ENCODE data around the gene RAB37.

RAB37 gene

GRCh38 chr17:74712756-74713155, 24.3 kb upstream of the RAB37 start, which contains the start of gene CD300LF:
Gene CD300LF, minus strand, starts transcription at chr17:74712923. Its CDS starts 57 bp downstream, at chr17:74712866.
- H3K27ac ChIP-seq = no peak within 1 kb of the TSS
- TF ChIP-seq CTCF (IDR thresholded peaks at IDR 0.05) (no peak), ZFX (IDR thresholded peaks at IDR 0.05; ENCODE audit: borderline replicate concordance) (no peak)

GRCh38 chr17:74713171-74713755, 23.8 kb upstream of the RAB37 start:
- no peak for TF ChIP-seq CTCF (IDR thresholded peaks at IDR 0.05)
- no peak for TF ChIP-seq ZFX (IDR thresholded peaks at IDR 0.05; ENCODE audit: borderline replicate concordance)
- H3K27ac ChIP-seq = no peak overlapping the region

- no peak overlapping the region for H3K27ac ChIP-seq
These were observed 21.9 kb upstream of the RAB37 start for GRCh38 chr17:74715144-74715543.

GRCh38 chr17:74720506-74720905, 16.6 kb upstream of the RAB37 start:
- H3K27ac ChIP-seq = no peak overlapping the region
- no peak for TF ChIP-seq ZFX (IDR thresholded peaks at IDR 0.05; ENCODE audit: borderline replicate concordance)
- TF ChIP-seq CTCF (IDR thresholded peaks at IDR 0.05) = no peak

More at GRCh38 chr17:74715144-74715543, 21.9 kb upstream of the RAB37 start:
- TF ChIP-seq ZFX (IDR thresholded peaks at IDR 0.05; ENCODE audit: borderline replicate concordance) (no peak), CTCF (IDR thresholded peaks at IDR 0.05) (no peak)

- TF ChIP-seq CTCF (IDR thresholded peaks at IDR 0.05) = no peak
- H3K27ac ChIP-seq = no peak overlapping the region
These were observed 14.3 kb upstream of the RAB37 start for GRCh38 chr17:74722782-74723181.

GRCh38 chr17:74723891-74724290, 13.2 kb upstream of the RAB37 start:
- H3K27ac ChIP-seq = no peak overlapping the region
- TF ChIP-seq ZFX (IDR thresholded peaks at IDR 0.05; ENCODE audit: borderline replicate concordance) (no peak), CTCF (IDR thresholded peaks at IDR 0.05) (no peak)

- no peak overlapping the region for H3K27ac ChIP-seq
- TF ChIP-seq ZFX (IDR thresholded peaks at IDR 0.05; ENCODE audit: borderline replicate concordance) (no peak), CTCF (IDR thresholded peaks at IDR 0.05) (no peak)
These were observed 11.9 kb upstream of the RAB37 start for GRCh38 chr17:74725111-74725510.

All from 22Rv1 (cell line).